ENCODE measurements around the gene USP36. TPM values are rescaled to one million over a fixed set of nuclear protein-coding genes. Genes with fewer than 3 reads are reported as not detected.

The USP36 gene
- polyA plus RNA-seq, 1 experiment: 18.3 TPM

- ChIA-PET CTCF (interaction anchor here (1.2 to 2.2 kb wide), 2 partner anchors 37 to 250 kb away, joined by 4 to 12 read pairs; no protein-coding TSS in a partner anchor), POLR2A (no interaction called here)
- no peak for TF ChIP-seq CTCF (IDR thresholded peaks at IDR 0.05; ENCODE audit: low read depth, low read length)
Measured at GRCh38 chr17:78746949-78747269, 93.7 kb downstream of the USP36 start.

GRCh38 chr17:78746263-78746948 lies 94.2 kb downstream of the USP36 start:
- TF ChIP-seq CTCF (IDR thresholded peaks at IDR 0.05; ENCODE audit: low read depth, low read length): no peak
- no peak overlapping the region for H3K4me3 ChIP-seq (ENCODE audit: low read depth, low read length)
- H3K27me3 ChIP-seq (ENCODE audit: control insufficient read depth, insufficient read depth, low read length): no peaks in the 10 kb centered on the region
- no peak for DNase-seq (ENCODE audit: low read depth, low spot score)
- H3K9me3 ChIP-seq (ENCODE audit: control insufficient read depth, insufficient read depth, low read length): no peaks in the 10 kb centered on the region
- ChIA-PET POLR2A (no interaction called here), CTCF (interaction anchor here (1.2 to 2.2 kb wide), 2 partner anchors 36 to 249 kb away, joined by 4 to 12 read pairs; no protein-coding TSS in a partner anchor)
- H3K27ac ChIP-seq (ENCODE audit: low read depth, low read length): no peak overlapping the region

More at GRCh38 chr17:78746949-78747269, 93.7 kb downstream of the USP36 start:
- no peaks in the 10 kb centered on the region for H3K9me3 ChIP-seq (ENCODE audit: control insufficient read depth, insufficient read depth, low read length)
- no peak overlapping the region for H3K27ac ChIP-seq (ENCODE audit: low read depth, low read length)
- H3K4me3 ChIP-seq (ENCODE audit: low read depth, low read length): no peak overlapping the region
- no peaks in the 10 kb centered on the region for H3K27me3 ChIP-seq (ENCODE audit: control insufficient read depth, insufficient read depth, low read length)
- DNase-seq (ENCODE audit: low read depth, low spot score): no peak

Other genes starting within 250 kb of the USP36 start
- 12.5 and 13.7 TPM in 2 replicates for gene CYTH1, start 58.5 kb downstream of the USP36 start, polyA plus RNA-seq (2011; rRNA removed)
- 0.11 and 0.19 TPM in 2 replicates for gene CEP295NL, start 62.4 kb upstream of the USP36 start, polyA plus RNA-seq (2011; rRNA removed)
- gene TIMP2, start 84.6 kb upstream of the USP36 start, polyA plus RNA-seq (2011; rRNA removed): 356 and 387 TPM in 2 replicates
- 126 and 171 TPM in 2 replicates for gene LGALS3BP, start 139.1 kb upstream of the USP36 start, polyA plus RNA-seq (2011; rRNA removed)
- 61.6 and 65.5 TPM in 2 replicates for gene CANT1, start 168.9 kb upstream of the USP36 start, polyA plus RNA-seq (2011; rRNA removed)
- 15.4 and 23.4 TPM in 2 replicates for gene C1QTNF1, start 183.4 kb upstream of the USP36 start, polyA plus RNA-seq (2011; rRNA removed)
- 5.9 and 6.0 TPM in 2 replicates for gene ENGASE, start 234.0 kb upstream of the USP36 start, polyA plus RNA-seq (2011; rRNA removed)